CD4-positive, alpha-beta T cell treated with Interleukin-15 for 4 hours (primary cell): ENCODE measurements around the gene COG5.
"Not testable (repeated sequence)": the region's sequence is repeated elsewhere in the genome, so short reads cannot be mapped to it uniquely, and the experiment has no call there.

Source experiments
- DNase-seq: peaks from one replicate; pipeline ENCODE4 v3.0.0-alpha.2; 2020; ENCODE audit warnings: low spot score

COG5 gene

GRCh38 chr7:107220806-107221205, 342.9 kb downstream of the COG5 start:
- DNase-seq, result not testable (repeated sequence)

- DNase-seq, result no peak
These were observed 343.4 kb downstream of the COG5 start for GRCh38 chr7:107220356-107220755.

- DNase-seq, result no peak
These were observed 344.0 kb downstream of the COG5 start for GRCh38 chr7:107219563-107220244.

- no peak for DNase-seq
These were observed 349.8 kb downstream of the COG5 start for GRCh38 chr7:107213945-107214344.

- no peak for DNase-seq
These were observed 350.4 kb downstream of the COG5 start for GRCh38 chr7:107213193-107213788.

- no peak for DNase-seq
These were observed 351.0 kb downstream of the COG5 start for GRCh38 chr7:107212725-107213124.

GRCh38 chr7:107210400-107210799, 353.3 kb downstream of the COG5 start:
- DNase-seq, result no peak

- no peak for DNase-seq
These were observed 354.2 kb downstream of the COG5 start for GRCh38 chr7:107209565-107209964.

- no peak for DNase-seq
These were observed 355.2 kb downstream of the COG5 start for GRCh38 chr7:107208563-107208962.

GRCh38 chr7:107208024-107208521, 355.6 kb downstream of the COG5 start:
- DNase-seq, result no peak

GRCh38 chr7:107207459-107207858, 356.3 kb downstream of the COG5 start:
- no peak for DNase-seq

- DNase-seq, result no peak
These were observed 357.0 kb downstream of the COG5 start for GRCh38 chr7:107206706-107207105.

- no peak for DNase-seq
These were observed 357.6 kb downstream of the COG5 start for GRCh38 chr7:107206136-107206535.

GRCh38 chr7:107203607-107204006, 360.1 kb downstream of the COG5 start:
- DNase-seq, result no peak

GRCh38 chr7:107201795-107202450, 361.8 kb downstream of the COG5 start:
- DNase-seq, result no peak

- DNase-seq, result no peak
These were observed 366.7 kb downstream of the COG5 start for GRCh38 chr7:107196834-107197610.

GRCh38 chr7:107194052-107194451, 369.7 kb downstream of the COG5 start:
- no peak for DNase-seq

- DNase-seq, result no peak
These were observed 373.6 kb downstream of the COG5 start for GRCh38 chr7:107190090-107190489.

- no peak for DNase-seq
These were observed 375.9 kb downstream of the COG5 start for GRCh38 chr7:107187774-107188173.

- DNase-seq, result no peak
These were observed 377.5 kb downstream of the COG5 start for GRCh38 chr7:107186240-107186639.

GRCh38 chr7:107185716-107186115, 378.0 kb downstream of the COG5 start:
- DNase-seq, result no peak

GRCh38 chr7:107181172-107181571, 382.5 kb downstream of the COG5 start:
- no peak for DNase-seq
